Measurements from ENCODE around the gene LIAS.

Gene LIAS

DNA sequence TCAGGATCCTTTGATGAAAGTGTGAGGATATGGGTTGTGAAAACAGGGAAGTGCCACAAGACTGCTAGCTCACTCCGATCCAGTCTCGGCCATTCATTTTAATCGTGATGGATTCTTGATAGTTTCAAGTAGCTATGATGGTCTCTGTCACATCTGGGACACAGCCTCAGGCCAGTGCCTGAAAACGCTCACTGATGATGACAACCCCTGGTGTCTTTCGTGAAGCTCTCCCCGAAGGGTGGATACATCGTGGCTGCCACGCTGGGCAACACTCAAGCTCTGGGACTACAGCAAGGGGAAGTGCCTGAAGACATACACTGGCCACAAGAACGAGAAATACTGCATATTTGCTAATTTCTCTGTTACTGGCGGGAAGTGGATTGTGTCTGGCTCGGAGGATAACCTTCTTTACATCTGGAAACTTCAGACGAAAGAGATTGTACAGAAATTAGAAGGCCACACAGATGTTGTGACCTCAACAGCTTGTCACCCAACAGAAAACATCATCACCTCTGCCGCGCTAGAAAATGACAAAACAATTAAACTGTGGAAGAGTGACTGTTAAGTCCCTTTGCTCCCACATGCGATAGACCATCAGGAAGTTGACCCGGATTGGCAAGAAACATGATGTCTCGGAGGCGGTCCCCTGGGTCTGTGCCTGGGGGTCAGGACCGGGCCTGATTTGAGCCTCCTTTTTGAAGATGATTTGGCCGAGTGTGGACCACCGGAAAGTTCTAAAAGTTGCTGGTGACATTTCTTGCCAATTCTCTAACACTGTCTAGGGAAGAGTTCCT lies 22.2 kb downstream of the LIAS start:
- no peak overlapping the region for H2BK120ac ChIP-seq (ENCODE audit: low read depth, low read length)

DNA sequence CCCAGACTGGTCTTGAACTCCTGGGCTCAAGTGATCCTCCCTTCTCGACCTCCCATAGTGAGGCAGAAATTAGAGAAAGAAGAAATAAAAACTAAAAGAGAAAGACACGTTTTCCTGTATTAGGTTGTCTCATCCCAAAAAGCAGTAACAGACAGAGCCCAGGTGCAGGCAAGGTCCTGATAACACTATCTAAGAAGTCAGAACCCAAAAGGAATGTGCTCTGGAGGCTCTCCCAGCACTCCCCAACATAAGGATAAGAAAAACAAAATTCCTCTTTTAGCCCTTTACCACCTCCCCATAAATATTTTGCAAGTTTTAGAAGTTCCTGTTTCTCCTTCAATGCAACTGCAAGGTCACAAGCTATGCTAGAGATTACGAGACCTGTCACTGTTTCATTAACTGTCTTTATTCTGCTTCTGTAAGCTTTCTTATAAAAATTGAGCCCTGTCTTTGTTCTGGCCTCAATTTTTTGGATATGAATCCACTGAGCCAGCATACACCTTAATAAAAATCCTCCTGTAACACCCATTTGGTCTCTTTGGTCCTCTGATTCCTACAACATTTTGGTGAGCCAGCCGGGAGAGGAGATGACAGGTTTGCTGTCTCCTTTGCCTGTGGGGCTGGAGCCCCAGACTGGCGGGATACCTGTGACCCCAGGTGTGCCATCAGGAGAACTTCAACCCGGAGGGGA lies 25.9 kb downstream of the LIAS start:
- Histone ChIP-seq H3K27ac (replicated peaks; ENCODE audit: low read length) (no peak overlapping the region), H3K23ac (ENCODE audit: low read depth, low read length, poor library complexity) (no peak overlapping the region), H2AK5ac (ENCODE audit: low read depth, low read length) (no peak overlapping the region), H2BK5ac (ENCODE audit: low read length) (no peak overlapping the region), H4K91ac (ENCODE audit: low read depth, low read length, poor library complexity) (no peak overlapping the region), H3K14ac (ENCODE audit: low read length) (no peak overlapping the region), H3K9ac (ENCODE audit: low read depth, low read length, poor library complexity) (no peak overlapping the region), H3K27me3 (ENCODE audit: control insufficient read depth in 3 of 3, insufficient read depth in 3 of 3, low read depth in 1 of 3, low read length in 3 of 3) (no peaks in the 10 kb centered on the region), H3K4me3 (ENCODE audit: low read length in 2 of 2) (no peak overlapping the region), H2AFZ (ENCODE audit: low read length) (no peak overlapping the region), H3K4ac (ENCODE audit: low read length) (no peak overlapping the region), H3K18ac (ENCODE audit: low read length) (no peak overlapping the region), H3K36me3 (replicated peaks in 1 of 2; ENCODE audit: control insufficient read depth in 2 of 2, insufficient read depth in 2 of 2, low read length in 2 of 2) (no peaks in the 10 kb centered on the region), H2BK120ac (ENCODE audit: low read depth, low read length) (no peak overlapping the region), H3K4me1 (ENCODE audit: control insufficient read depth in 2 of 2, insufficient read depth in 1 of 2, low read depth in 1 of 2, low read length in 2 of 2) (no peaks in the 10 kb centered on the region), H3K9me3 (replicated peaks in 1 of 2; ENCODE audit: control insufficient read depth in 2 of 2, insufficient read depth in 1 of 2, low read depth in 1 of 2, low read length in 2 of 2) (peaks cover 0 to 4% of the 10 kb centered on the region in 2 donors), H3K79me1 (ENCODE audit: low read depth, low read length) (no peaks in the 10 kb centered on the region), H2BK12ac (ENCODE audit: low read length) (no peak overlapping the region), H3K4me2 (ENCODE audit: insufficient read depth, low read length, poor library complexity, severe bottlenecking) (no peak overlapping the region), H4K8ac (ENCODE audit: low read depth, low read length) (no peak overlapping the region), H2BK15ac (ENCODE audit: low read length) (no peak overlapping the region)
- WGBS, 2 donors (ENCODE audit: extremely low coverage in 2 of 2, insufficient read length in 2 of 2, insufficient replicate concordance in 1 of 2), result no CpG with 5 or more reads among the region's 6 CpGs
- no peak for DNase-seq (ENCODE audit: low spot score)

More for the DNA sequence above, 22.2 kb downstream of the LIAS start:
- Histone ChIP-seq H3K4me2 (ENCODE audit: insufficient read depth, low read length, poor library complexity, severe bottlenecking) (no peak overlapping the region), H4K91ac (ENCODE audit: low read depth, low read length, poor library complexity) (no peak overlapping the region), H3K9me3 (replicated peaks in 1 of 2; ENCODE audit: control insufficient read depth in 2 of 2, insufficient read depth in 1 of 2, low read depth in 1 of 2, low read length in 2 of 2) (peaks cover 0 to 4% of the 10 kb centered on the region in 2 donors), H2BK12ac (ENCODE audit: low read length) (no peak overlapping the region), H3K14ac (ENCODE audit: low read length) (no peak overlapping the region), H3K36me3 (replicated peaks in 1 of 2; ENCODE audit: control insufficient read depth in 2 of 2, insufficient read depth in 2 of 2, low read length in 2 of 2) (peaks cover 0 to 19% of the 10 kb centered on the region in 2 donors), H2AFZ (ENCODE audit: low read length) (no peak overlapping the region), H3K9ac (ENCODE audit: low read depth, low read length, poor library complexity) (no peak overlapping the region), H3K4ac (ENCODE audit: low read length) (no peak overlapping the region), H2BK15ac (ENCODE audit: low read length) (no peak overlapping the region), H2BK5ac (ENCODE audit: low read length) (no peak overlapping the region), H3K4me3 (ENCODE audit: low read length in 2 of 2) (no peak overlapping the region), H4K8ac (ENCODE audit: low read depth, low read length) (no peak overlapping the region), H3K4me1 (ENCODE audit: control insufficient read depth in 2 of 2, insufficient read depth in 1 of 2, low read depth in 1 of 2, low read length in 2 of 2) (no peaks in the 10 kb centered on the region), H3K23ac (ENCODE audit: low read depth, low read length, poor library complexity) (no peak overlapping the region), H3K79me1 (ENCODE audit: low read depth, low read length) (no peaks in the 10 kb centered on the region), H3K27ac (replicated peaks; ENCODE audit: low read length) (no peak overlapping the region), H2AK5ac (ENCODE audit: low read depth, low read length) (no peak overlapping the region), H3K27me3 (ENCODE audit: control insufficient read depth in 3 of 3, insufficient read depth in 3 of 3, low read depth in 1 of 3, low read length in 3 of 3) (no peaks in the 10 kb centered on the region), H3K18ac (ENCODE audit: low read length) (no peak overlapping the region)
- no CpG with 5 or more reads among the region's 21 CpGs for WGBS, 2 donors (ENCODE audit: extremely low coverage in 2 of 2, insufficient read length in 2 of 2, insufficient replicate concordance in 1 of 2)
- no peak for DNase-seq (ENCODE audit: low spot score)

DNA sequence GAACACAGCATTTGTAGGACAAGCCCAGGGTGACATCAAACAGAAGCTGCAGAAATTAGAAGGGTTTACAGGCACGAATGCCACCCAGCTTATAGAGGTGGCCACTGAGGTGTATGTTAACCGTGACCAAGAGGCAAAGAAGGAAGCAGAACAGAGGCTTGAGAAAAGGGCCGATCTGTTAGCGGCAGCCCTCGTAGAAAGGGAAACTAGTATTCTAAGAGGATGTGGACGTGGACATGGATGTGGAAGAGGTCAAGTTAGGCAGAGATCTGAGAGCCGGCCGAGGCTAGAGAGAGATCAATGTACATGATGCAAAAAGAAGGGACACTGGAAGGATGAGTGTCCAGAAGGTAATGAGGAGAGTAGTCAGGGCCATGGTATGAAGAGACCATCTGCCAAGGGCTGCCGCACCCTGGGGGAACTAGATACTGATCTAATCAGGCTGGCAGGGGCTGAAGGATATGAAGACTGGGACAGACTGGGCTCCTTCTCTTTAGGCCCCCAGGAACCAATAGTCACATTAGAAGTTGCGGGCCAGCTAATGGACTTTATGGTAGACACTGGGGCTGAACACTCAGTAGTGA lies 27.5 kb downstream of the LIAS start:
- Histone ChIP-seq H2BK15ac (ENCODE audit: low read length) (no peak overlapping the region), H2BK120ac (ENCODE audit: low read depth, low read length) (no peak overlapping the region), H3K79me1 (ENCODE audit: low read depth, low read length) (no peaks in the 10 kb centered on the region), H3K4me1 (ENCODE audit: control insufficient read depth in 2 of 2, insufficient read depth in 1 of 2, low read depth in 1 of 2, low read length in 2 of 2) (no peaks in the 10 kb centered on the region), H2BK5ac (ENCODE audit: low read length) (no peak overlapping the region), H3K9ac (ENCODE audit: low read depth, low read length, poor library complexity) (no peak overlapping the region), H3K27me3 (ENCODE audit: control insufficient read depth in 3 of 3, insufficient read depth in 3 of 3, low read depth in 1 of 3, low read length in 3 of 3) (no peaks in the 10 kb centered on the region), H3K36me3 (replicated peaks in 1 of 2; ENCODE audit: control insufficient read depth in 2 of 2, insufficient read depth in 2 of 2, low read length in 2 of 2) (no peaks in the 10 kb centered on the region), H3K27ac (replicated peaks; ENCODE audit: low read length) (no peak overlapping the region), H3K4me2 (ENCODE audit: insufficient read depth, low read length, poor library complexity, severe bottlenecking) (no peak overlapping the region), H4K91ac (ENCODE audit: low read depth, low read length, poor library complexity) (no peak overlapping the region), H3K14ac (ENCODE audit: low read length) (no peak overlapping the region), H4K8ac (ENCODE audit: low read depth, low read length) (no peak overlapping the region), H3K18ac (ENCODE audit: low read length) (no peak overlapping the region), H3K4me3 (ENCODE audit: low read length in 2 of 2) (no peak overlapping the region), H2AK5ac (ENCODE audit: low read depth, low read length) (no peak overlapping the region), H3K9me3 (replicated peaks in 1 of 2; ENCODE audit: control insufficient read depth in 2 of 2, insufficient read depth in 1 of 2, low read depth in 1 of 2, low read length in 2 of 2) (peaks cover 0 to 4% of the 10 kb centered on the region in 2 donors), H2AFZ (ENCODE audit: low read length) (no peak overlapping the region), H3K4ac (ENCODE audit: low read length) (no peak overlapping the region), H3K23ac (ENCODE audit: low read depth, low read length, poor library complexity) (no peak overlapping the region), H2BK12ac (ENCODE audit: low read length) (no peak overlapping the region)
- DNase-seq (ENCODE audit: low spot score), result no peak
- no CpG with 5 or more reads among the region's 10 CpGs for WGBS, 2 donors (ENCODE audit: extremely low coverage in 2 of 2, insufficient read length in 2 of 2, insufficient replicate concordance in 1 of 2)

DNA sequence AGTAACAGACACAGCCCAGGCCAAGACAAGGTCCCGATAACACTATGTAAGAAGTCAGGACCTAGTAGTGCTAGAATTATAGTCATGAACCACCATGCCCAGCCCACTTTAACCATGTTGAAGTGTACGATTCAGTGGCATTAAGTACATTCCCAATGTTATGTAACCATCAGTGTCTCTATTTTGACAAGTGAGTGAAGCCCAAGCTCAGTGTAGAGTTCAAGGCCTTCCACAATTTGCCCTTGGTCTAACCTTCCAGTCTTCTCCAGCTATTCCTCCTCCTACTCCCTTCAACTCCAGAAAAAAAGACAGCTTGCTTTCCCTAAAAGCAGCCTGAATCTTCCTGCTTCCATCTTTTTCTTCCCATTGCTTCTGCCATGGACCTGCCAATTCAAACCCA lies 31.5 kb downstream of the LIAS start:
- no peak overlapping the region for H2BK15ac ChIP-seq (ENCODE audit: low read length)
- no peak overlapping the region for H3K4me3 ChIP-seq (ENCODE audit: low read length in 2 of 2)
- no peak for DNase-seq (ENCODE audit: low spot score)
- no peak overlapping the region for H2BK12ac ChIP-seq (ENCODE audit: low read length)
- no peak overlapping the region for H2BK120ac ChIP-seq (ENCODE audit: low read depth, low read length)
- H3K4me2 ChIP-seq (ENCODE audit: insufficient read depth, low read length, poor library complexity, severe bottlenecking), result no peak overlapping the region
- no peak overlapping the region for H3K14ac ChIP-seq (ENCODE audit: low read length)
- no peak overlapping the region for H4K8ac ChIP-seq (ENCODE audit: low read depth, low read length)
- no peak overlapping the region for H3K9ac ChIP-seq (ENCODE audit: low read depth, low read length, poor library complexity)
- no peak overlapping the region for H3K27ac ChIP-seq (replicated peaks; ENCODE audit: low read length)
- no CpG with 5 or more reads among the region's 2 CpGs for WGBS, 2 donors (ENCODE audit: extremely low coverage in 2 of 2, insufficient read length in 2 of 2, insufficient replicate concordance in 1 of 2)
- H3K79me1 ChIP-seq (ENCODE audit: low read depth, low read length), result no peaks in the 10 kb centered on the region
- no peaks in the 10 kb centered on the region for H3K27me3 ChIP-seq (ENCODE audit: control insufficient read depth in 3 of 3, insufficient read depth in 3 of 3, low read depth in 1 of 3, low read length in 3 of 3)
- H3K23ac ChIP-seq (ENCODE audit: low read depth, low read length, poor library complexity), result no peak overlapping the region
- no peak overlapping the region for H2BK5ac ChIP-seq (ENCODE audit: low read length)
- H4K91ac ChIP-seq (ENCODE audit: low read depth, low read length, poor library complexity), result no peak overlapping the region
- no peak overlapping the region for H2AFZ ChIP-seq (ENCODE audit: low read length)
- no peaks in the 10 kb centered on the region for H3K36me3 ChIP-seq (replicated peaks in 1 of 2; ENCODE audit: control insufficient read depth in 2 of 2, insufficient read depth in 2 of 2, low read length in 2 of 2)
- no peak overlapping the region for H3K18ac ChIP-seq (ENCODE audit: low read length)
- no peaks in the 10 kb centered on the region for H3K9me3 ChIP-seq (replicated peaks in 1 of 2; ENCODE audit: control insufficient read depth in 2 of 2, insufficient read depth in 1 of 2, low read depth in 1 of 2, low read length in 2 of 2)
- no peaks in the 10 kb centered on the region for H3K4me1 ChIP-seq (ENCODE audit: control insufficient read depth in 2 of 2, insufficient read depth in 1 of 2, low read depth in 1 of 2, low read length in 2 of 2)
- no peak overlapping the region for H3K4ac ChIP-seq (ENCODE audit: low read length)
- no peak overlapping the region for H2AK5ac ChIP-seq (ENCODE audit: low read depth, low read length)
